GM21381 (cell line): ENCODE data around the gene POMGNT2.

ENCODE experiments used
- ATAC-seq: cut with Tn5 transposase; IDR thresholded peaks from one replicate; pipeline ENCODE4 v1.9.1; 2021; ENCODE audit warnings: mild to moderate bottlenecking, moderate library complexity; ENCODE audit not compliant: unreplicated experiment

The POMGNT2 gene

DNA sequence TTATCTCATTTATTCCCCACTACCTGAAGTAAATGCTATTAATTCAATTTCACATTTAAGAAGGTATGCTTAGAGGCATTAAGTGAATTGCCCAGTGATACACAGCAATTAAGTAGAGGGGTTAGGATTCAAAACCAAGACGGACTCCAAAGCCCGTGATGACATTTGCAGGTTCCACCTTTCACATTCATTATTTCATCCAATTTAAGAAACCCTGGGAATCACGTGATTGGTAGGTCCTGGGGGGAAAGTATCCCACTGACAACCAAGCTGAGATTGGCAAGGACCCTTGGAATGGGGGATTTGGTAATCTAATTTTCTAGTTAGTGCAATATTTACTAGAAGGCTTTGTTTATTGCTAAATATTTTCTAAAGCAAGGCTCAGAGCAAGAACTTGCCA is 1.8 kb downstream of the POMGNT2 start:
- no peak for ATAC-seq

DNA sequence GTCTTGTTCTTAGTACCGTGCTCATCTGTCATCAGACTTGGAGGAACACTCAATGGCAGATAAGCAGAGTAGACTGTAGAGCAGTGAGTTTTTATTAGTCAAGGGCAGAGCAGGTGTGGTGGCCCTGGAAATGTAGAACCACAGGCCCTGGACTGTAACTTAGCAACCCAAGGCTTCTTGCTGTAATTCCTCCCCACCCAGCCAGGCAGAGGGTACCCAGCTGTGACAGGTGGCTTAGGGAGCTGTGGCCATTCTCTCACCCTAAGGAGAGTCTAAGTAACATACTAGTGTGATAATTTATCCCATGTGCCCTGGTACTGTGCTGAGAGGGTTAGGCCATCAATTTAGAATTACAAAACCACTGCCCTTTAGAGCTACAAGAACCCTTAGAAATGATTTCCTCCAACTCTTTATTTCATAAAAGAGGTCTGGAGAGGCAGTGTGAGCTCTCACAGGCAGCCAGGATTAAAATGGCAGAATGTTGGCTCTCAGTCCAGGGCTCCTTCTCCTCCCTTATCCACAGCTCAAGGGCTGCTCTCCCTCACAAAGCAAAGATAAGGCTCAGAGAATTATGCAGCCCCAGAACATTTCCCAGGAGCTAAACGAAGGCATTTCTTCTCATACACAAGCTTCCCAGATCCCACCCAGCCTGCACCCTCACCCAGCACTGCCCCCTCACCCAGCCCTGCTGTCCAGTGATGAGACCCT is 3.0 kb downstream of the POMGNT2 start:
- ATAC-seq: no peak

DNA sequence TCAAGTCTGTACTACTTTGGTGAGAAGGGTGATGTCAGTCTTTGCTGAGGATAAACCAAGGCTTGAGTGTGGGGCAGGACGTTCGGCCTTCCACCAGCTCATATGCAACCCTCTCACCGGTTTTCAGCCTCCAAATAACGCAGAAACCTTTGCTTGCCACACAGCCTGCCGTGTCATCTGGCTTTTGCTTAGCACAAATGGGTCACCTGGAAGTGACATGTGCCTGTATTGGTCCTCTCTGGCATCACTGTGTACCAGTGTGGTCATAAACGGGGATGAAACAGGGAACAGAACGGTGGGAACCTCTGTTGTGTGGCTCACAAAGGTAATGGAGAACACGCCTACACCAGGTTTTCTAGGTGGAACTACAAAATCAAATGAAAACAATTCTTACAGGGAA is 7.1 kb downstream of the POMGNT2 start:
- ATAC-seq: no peak

DNA sequence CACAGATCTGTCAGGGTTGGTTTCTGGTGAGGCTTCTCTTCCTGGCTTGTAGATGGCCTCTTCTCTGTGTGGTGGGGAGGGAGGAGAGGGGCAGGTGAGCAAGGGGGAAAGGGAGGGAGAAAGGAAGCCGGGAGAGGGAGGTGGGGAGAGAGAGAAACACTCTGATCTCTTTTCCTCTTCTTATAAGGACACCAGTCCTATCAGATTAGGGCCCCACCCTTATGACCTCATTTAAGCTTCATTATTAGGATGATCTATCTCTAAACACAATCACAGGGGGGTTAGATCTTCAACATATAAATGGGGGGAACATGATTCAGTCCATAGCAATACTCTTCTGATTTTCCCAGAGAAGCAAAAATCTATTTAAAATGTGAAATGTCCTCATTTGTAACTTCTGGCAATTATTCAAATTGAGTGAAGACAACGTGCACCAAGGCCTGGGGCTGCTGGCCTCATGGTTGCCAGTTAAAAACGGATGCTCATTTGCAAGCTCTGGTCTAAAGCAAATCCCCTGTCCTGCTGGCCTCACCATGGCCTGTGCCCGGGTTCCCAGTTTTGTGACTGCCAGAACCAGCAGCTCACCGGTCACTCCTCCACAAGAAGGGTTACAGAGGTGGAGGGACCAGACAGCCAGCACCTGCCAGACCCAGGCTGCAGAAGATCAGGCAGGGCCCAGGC is 8.3 kb downstream of the POMGNT2 start:
- ATAC-seq: no peak

DNA sequence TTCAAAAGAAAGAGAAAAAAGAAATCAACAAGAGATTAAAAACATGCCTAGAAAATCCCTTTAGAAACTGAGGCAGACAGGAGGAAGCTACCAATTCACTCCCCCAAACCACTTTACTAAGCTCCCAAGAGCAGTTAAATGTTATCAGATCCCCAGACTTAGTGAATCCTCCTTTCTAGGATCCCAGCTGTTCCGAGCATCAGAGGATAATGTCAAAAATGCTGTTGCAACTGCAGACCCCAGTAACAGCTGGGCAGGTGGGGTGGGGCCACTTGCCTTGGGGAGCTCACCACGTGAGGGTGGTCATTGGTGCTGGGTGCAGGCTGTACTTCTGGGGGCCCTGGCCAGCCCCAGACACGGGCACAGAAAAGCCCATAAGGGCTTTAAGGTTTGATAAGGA is 9.1 kb downstream of the POMGNT2 start:
- ATAC-seq: no peak

DNA sequence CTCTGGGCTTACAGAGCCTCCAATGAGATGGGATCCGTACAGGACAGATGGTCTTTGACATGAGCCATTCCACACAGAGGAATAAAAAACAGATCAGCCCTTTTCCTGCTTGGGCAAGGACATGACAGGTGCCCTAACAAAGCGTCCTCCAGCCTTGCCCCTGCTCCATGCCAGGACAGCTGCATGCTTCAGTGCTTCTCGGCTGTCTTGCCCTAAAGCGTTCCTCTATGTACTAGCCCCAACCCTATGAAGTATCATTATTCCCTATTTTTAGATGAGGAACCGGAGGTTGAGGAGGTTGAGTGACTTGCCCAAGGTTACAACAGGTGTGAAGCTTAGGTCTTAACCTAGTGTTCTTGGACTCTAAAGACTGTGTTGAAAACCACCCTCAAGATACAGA is 10.5 kb downstream of the POMGNT2 start:
- ATAC-seq: no peak

DNA sequence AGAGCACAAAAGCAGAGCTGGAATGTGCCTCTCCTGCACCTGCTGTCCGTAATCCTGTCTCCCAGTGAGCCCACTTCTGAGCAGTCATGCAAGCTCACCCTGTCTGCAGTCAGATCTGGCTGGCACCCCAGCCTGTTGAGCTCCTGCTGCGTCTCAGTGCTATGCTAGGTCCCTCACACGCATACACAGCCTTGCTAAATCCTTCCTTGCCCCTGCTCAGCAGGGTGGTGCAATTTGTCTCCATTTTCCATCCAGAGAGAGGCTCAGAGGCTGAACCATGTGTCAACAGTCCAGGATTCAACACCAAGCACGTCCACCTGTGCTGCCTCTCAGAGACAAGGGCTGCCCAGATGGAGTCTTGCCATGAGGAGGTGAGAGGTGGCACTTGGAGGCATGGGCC is 11.0 kb downstream of the POMGNT2 start:
- ATAC-seq: no peak

DNA sequence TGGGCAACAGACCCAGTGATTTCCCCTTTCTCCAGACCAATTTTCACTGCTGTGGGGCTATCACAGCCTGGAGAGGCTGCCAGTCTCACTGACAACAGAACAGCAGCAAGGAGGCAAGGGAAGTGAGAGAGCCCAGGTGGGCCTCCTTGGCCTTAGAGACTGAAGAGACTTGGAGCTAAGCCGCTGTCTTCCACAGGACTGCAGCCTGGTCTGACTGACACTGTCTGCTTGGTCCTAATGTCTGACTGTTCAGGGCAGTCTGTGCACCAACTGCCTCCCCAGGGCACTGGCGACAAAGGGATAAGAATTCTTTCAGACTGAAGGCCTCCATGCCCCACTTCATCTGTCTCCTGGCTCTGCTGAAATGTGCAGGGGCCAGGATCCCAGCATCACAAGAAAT is 11.5 kb downstream of the POMGNT2 start:
- ATAC-seq: no peak

DNA sequence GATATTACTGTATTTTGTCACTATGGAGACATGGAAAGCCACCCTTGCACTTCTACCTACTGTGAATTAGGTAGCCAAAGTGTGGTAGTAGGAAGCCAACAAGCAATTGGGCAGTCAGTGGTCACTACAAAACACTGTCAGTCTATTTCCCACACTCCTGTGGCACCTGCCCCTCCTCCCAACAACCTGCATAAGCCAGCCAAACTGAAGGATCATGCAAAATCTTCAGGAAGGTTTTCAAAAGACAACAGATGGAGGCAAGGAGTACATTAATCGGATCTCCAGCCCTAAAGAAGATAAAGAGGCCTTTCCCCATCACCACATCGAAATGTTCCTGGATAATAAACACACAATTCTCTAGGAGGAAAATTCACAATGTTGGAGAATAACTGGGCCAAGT is 11.9 kb downstream of the POMGNT2 start:
- ATAC-seq: no peak

DNA sequence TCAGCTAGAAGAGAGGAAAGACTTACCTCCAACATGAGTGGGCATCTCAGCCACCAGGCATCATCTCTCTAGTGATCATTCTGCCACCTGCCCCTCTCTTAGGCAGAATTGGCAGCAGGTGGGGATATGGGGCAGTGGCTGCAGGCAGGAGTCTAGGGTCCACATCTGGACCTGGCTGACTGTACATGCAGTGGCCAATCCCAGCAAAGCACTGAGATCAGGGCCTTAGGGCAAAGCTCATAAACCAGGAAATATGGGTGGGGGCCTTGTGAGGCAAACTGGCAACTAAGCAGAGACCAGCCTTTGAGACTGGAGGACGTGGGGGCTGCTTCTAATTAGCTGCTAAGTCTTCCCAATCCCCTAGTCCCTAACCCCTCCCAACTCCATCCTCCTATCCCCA is 12.9 kb downstream of the POMGNT2 start:
- ATAC-seq: no peak

DNA sequence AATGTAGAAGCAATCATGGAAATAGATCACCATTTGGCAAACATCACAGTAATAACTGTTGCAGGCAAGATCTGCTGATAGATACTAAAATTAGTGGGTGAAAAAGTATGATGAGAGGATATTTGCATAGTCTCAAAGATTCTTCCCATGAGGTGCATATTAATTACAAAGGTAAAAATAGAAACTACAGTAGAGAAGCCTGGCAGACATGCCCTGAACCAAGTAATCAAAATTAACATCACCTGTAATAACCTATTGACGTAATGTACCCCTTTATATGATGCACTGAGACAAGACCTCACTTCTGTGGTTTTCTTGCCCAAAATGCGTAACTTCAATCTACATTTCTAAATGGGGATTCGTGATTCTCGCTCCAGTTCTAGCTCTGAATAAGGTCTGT is 14.4 kb downstream of the POMGNT2 start:
- no peak for ATAC-seq

DNA sequence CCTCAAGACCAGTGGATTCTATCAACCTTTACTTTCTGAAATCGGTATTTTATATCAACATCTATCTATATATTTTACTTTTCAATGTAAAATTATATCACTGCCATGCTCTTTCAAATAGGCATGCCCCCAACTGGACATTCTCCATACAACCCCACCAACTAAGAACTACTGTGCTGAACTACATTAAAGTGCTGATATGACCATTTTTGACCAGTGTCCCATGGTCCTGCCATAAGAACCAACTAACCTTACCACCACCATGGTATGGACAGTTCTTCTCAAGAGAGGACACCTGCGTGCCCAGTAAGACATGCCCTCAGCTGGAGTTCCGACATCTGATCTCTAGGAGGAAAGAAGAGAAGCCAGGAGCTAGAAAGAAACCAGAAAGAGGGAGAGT is 15.6 kb downstream of the POMGNT2 start:
- no peak for ATAC-seq

DNA sequence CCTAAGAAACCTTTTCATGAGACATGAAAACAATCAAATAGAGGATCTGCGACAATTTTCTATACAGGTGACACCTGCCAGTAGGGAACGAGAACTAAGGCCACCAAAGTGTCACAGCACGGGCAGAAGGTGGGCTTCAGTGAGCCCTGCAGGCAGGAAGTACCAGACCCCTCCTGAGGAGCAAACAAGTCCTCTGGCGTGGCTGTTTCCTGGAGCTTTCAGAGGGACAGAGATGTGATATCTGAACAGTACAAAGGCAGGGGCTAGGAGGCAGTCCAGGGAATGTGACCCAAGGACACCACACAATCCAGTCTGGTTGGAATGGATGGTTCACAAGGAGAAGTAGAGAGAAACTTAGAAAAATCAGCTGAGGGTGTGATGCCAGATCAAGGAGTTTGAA is 16.8 kb downstream of the POMGNT2 start:
- no peak for ATAC-seq

DNA sequence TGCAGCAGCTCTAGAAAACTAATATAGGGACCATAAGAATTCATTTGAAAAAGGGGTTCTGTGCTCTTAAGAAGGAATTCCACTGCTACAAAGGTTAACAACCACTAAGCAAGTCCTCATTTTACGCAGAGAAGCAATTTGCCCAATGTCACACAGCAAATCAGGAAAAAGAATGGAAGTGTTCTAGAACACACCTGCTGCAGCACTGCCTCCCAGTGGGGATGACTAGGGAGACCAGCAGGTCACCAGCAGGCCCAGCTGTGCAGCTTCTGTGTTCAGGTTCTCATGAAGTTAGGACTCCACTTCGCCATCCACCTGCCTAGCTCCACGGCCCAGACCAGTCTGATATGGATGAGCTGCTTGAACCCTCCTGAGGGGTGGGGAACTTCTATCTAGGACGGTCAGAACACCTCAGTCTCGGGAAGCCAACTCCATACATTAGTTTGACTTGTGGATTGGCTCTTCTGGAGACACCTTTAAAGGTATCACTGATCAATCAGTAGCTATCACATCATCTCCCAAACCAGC is 18.6 kb downstream of the POMGNT2 start:
- ATAC-seq: no peak

DNA sequence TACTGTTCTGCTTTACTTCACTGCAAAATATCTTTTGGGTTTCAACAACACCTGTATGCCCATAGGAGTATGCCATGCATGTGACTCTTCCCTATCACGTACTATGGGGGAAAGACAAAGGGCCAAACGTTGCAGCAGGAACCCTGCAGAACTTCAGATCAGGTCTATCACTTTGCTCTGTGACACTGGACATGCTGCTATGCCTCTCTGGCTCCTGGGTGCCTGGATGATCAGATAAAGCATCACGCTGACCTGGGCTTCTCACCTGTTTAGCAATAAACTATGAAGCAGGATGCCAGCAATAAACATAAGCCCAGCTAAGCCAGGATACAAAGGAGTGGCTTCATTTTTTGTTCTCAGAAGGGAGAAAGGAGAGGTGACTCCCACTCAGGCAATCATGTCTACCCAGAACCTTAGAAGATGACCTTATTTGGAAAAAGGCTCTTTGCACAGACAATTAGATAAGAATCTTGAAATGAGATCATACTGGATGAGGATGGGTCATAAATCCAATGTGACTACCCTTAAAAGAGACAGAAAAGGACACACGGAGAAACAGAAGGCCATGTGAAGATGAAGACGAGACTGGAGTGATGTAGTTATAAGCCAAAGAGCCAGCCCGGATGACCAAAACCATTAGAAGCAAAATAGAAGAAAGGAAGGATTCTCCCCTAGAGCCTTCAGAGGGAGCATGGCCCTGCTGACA is 19.3 kb downstream of the POMGNT2 start:
- no peak for ATAC-seq

DNA sequence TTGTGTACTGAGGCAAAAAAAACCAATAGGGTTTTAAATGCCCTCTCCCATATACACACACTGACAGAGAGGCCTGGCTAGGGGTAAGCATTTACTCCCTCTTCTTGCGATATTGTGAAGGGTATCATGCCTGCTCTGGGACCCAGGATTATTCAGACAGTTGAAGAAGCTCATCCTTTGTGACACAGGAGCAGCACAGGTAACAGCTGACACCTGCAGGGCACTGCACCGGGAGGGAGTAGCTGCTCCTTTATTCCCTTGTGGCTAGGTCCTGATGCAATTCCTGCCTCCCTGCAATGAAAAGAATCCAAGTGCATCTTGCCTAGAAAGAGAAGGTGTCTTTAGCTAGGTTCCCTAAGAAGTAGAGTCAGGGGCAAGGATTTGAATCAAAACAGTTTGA is 23.4 kb downstream of the POMGNT2 start:
- ATAC-seq: no peak

DNA sequence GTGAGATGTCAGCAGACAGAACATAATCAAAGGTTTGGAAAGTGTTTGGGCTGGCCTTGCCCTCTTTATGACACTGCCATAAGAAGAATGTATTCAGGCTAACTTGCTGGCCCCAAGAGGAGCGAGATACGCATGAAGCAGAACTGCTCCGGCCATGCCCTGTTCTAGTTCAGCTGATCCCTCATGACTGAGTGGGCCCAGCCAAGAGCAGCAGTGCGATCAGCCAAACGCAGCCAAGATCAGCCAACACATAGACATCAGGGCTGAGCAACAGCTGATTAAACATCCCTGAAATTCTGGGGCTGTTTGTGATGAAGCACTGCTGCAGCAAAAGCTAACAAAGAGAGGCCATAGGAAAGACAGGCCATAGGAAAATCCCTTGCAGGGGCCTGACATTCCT is 24.1 kb downstream of the POMGNT2 start:
- ATAC-seq: no peak

DNA sequence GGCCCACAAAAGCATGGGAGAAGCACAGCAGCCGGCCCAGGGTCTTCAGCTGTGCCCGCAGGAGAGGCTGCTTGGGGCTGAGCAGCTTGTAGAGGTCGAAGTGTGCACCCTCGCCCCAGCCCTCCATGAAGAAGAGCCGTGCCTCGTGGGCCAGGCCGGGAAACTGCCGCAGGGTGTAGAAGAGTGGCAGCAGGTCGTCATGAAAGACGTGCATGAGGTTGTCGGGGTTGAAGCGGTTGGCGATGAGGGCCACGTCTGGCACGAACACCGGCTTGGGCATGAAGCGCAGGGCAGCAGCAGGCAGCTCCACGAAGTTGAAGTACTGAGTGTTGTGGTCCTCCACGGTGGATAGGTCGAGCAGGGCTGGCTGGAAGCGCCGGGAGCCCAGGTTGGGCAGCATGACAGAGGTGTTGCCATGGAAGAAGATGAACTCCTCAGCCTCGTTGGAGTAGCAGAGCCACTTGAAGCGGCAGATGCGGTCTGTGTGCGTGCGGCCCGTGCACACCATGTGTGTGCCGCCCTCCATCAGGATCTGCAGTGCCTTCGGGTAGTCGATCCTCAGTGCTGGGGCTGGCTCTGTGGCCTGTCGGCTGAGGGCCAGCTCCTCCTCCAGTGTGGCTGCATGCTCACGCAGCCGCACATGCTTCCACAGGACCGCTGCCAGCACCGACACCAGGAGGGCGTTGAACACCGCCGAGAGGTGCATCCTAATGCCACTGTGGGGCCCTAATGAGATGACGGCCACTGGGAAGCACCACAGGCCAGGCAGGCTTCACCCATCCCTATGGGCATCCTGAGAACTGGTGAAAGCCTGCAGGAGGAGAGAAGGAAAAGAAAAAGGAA is 24.9 kb downstream of the POMGNT2 start:
- ATAC-seq: no peak

DNA sequence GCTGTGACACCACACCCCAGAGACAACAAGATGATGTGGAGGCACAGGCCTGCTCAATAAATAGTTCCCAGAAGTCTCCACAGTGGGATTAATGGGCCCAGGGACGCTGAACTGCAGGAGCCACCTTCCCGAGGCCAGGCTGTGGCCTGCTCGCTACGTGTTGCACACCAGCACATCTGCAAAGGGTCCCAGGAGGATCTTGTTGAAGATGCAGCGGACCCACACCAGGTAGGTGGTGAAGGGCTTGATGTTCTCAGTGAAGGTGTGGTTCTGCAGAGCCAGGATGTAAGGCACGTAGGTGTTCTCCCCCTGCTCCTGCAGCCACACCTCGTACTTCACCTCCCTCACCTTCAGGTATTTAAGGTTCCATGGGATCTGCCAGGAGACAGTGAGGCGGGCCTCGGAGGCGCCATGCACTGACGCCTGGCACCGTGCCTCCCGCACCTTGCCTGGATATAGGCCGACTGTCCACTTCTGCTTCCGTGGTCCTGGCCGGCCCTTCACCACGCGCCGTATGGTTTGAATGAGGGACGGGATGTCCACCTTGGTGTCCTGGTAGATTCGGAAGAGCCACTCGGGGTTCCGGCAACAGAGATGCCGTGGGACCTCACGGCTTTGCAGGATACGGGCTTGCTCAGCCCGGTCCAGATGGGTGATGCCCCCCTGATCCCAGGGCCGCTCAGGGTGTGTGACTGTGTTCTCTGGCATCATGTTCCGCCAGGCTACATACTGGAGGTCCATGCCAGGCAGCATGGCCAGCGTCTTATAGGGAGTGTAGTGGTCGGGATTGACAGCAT is 26.1 kb downstream of the POMGNT2 start:
- ATAC-seq: no peak

DNA sequence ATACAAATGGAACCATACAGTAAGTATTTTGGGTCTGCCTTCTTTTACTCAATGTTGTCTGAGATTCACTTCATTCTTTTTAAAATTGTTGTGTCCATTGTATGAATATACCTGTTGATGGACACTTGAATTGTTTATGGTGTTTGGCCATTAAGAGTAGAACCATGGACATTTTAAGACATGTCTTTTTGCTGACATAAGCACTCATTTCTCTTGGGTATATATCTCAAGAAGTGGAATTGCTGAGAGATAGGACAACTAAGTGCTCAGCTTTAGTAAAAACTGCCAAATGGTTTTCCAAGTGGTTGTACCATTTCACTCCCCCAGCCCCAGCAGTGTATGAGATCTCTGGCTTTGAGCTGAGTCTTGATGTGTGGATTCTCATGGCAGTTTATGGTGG is 28.2 kb downstream of the POMGNT2 start:
- ATAC-seq: no peak
